DMS53 (cell line): ENCODE results near the gene CDC14C.
A peak's percentile ranks its signal among the peaks of the same experiment; 100 is the strongest.
"Not testable (repeated sequence)": the region's sequence is repeated elsewhere in the genome, so short reads cannot be mapped to it uniquely, and the experiment has no call there.

ENCODE experiments used
- DNase-seq: peaks from one replicate; lab custom pipeline; 2025; lab: John Stamatoyannopoulos, UW

The CDC14C gene

GRCh38 chr7:48924433-48924832, at the start of gene CDC14C:
Gene CDC14C (plus strand): TSS chr7:48924547. CDS start chr7:48924673, 126 bp downstream.
- DNase-seq, result no peak

GRCh38 chr7:48875045-48875916, 49.1 kb upstream of the CDC14C start:
- DNase-seq, result peak; percentile 88

GRCh38 chr7:48876087-48876486, 48.3 kb upstream of the CDC14C start:
- no peak for DNase-seq

- DNase-seq, result no peak
Measured at GRCh38 chr7:48880851-48881250, 43.5 kb upstream of the CDC14C start.

- DNase-seq, result peak; percentile 69
Measured at GRCh38 chr7:48887500-48887899, 36.8 kb upstream of the CDC14C start.

GRCh38 chr7:48894574-48894973, 29.8 kb upstream of the CDC14C start:
- DNase-seq, result no peak

GRCh38 chr7:48899932-48900331, 24.4 kb upstream of the CDC14C start:
- DNase-seq, result no peak

GRCh38 chr7:48901966-48902365, 22.4 kb upstream of the CDC14C start:
- no peak for DNase-seq

- peak; percentile 8 for DNase-seq
Measured at GRCh38 chr7:48904975-48905374, 19.4 kb upstream of the CDC14C start.

GRCh38 chr7:48905686-48906085, 18.7 kb upstream of the CDC14C start:
- not testable (repeated sequence) for DNase-seq

GRCh38 chr7:48909887-48910286, 14.5 kb upstream of the CDC14C start:
- DNase-seq, result not testable (repeated sequence)

GRCh38 chr7:48931481-48931880, 7.1 kb downstream of the CDC14C start:
- no peak for DNase-seq

- DNase-seq, result peak; percentile 6
Measured at GRCh38 chr7:48932126-48932910, 8.0 kb downstream of the CDC14C start.

GRCh38 chr7:48933549-48934085, 9.3 kb downstream of the CDC14C start:
- DNase-seq, result no peak

GRCh38 chr7:48938539-48939295, 14.4 kb downstream of the CDC14C start:
- no peak for DNase-seq

- DNase-seq, result no peak
Measured at GRCh38 chr7:48943279-48943990, 19.1 kb downstream of the CDC14C start.

- DNase-seq, result no peak
Measured at GRCh38 chr7:48955916-48956315, 31.6 kb downstream of the CDC14C start.

- DNase-seq, result peak; percentile 21
Measured at GRCh38 chr7:48959676-48960075, 35.3 kb downstream of the CDC14C start.

GRCh38 chr7:48962821-48963505, 38.6 kb downstream of the CDC14C start:
- no peak for DNase-seq

GRCh38 chr7:48964074-48964473, 39.7 kb downstream of the CDC14C start:
- DNase-seq, result no peak

- peak; percentile 83 for DNase-seq
Measured at GRCh38 chr7:48971173-48971572, 46.8 kb downstream of the CDC14C start.
